GM13977 (cell line): Measurements from ENCODE around the gene THOP1.

ENCODE experiments used
- DNase-seq: peaks from one replicate; pipeline ENCODE4 v3.0.0; 2012; ENCODE audit warnings: low spot score
- CTCF ChIP-seq: IDR thresholded peaks from 2 replicates; pipeline ENCODE4 v1.5.1; 2012; ENCODE audit warnings: mild to moderate bottlenecking, control low read depth; ENCODE audit not compliant: insufficient read depth; ENCODE audit errors: extremely low read depth, missing control alignments
- in situ Hi-C: fragments of 300-500 bp; cut with MboI; formaldehyde crosslinking; loops from one replicate; pipeline ENCODE4 v1.12.0; 2022; ENCODE audit warnings: low sequenced_read_pairs, low pct_unique_long_range_greater_than_20kb, mixed read lengths, inconsistent platforms; ENCODE audit not compliant: unreplicated experiment

The THOP1 gene

GRCh38 chr19:2782329-2782935 is 2.9 kb upstream of the THOP1 start:
- TF ChIP-seq CTCF: no peak
- no peak for DNase-seq
- in situ Hi-C loops: no loop called here

GRCh38 chr19:2782936-2783780 is 2.1 kb upstream of the THOP1 start, which contains the start of gene SGTA:
SGTA (minus strand) TSS chr19:2783273; CDS start chr19:2769068, 14,205 bp downstream.
- DNase-seq: peak; percentile 99
- TF ChIP-seq CTCF: peak; percentile 38
- in situ Hi-C loops: no loop called here

- no peak for DNase-seq
- no peak for TF ChIP-seq CTCF
- in situ Hi-C loops: no loop called here
These were observed 1.5 kb upstream of the THOP1 start for GRCh38 chr19:2783781-2784145.

GRCh38 chr19:2787115-2787514 is 1.8 kb downstream of the THOP1 start:
- DNase-seq: no peak
- in situ Hi-C loops: no loop called here
- no peak for TF ChIP-seq CTCF

- in situ Hi-C loops: no loop called here
- no peak for TF ChIP-seq CTCF
- DNase-seq: no peak
These were observed 2.9 kb downstream of the THOP1 start for GRCh38 chr19:2788237-2788636.

- in situ Hi-C loops: no loop called here
- TF ChIP-seq CTCF: no peak
- DNase-seq: no peak
These were observed 4.9 kb downstream of the THOP1 start for GRCh38 chr19:2790194-2790556.
